HG02852 (cell line): Measurements from ENCODE around the gene EP400.

ENCODE experiments used
- ATAC-seq: cut with Tn5 transposase; IDR thresholded peaks from one replicate; pipeline ENCODE4 v1.9.1; 2021; ENCODE audit warnings: mild to moderate bottlenecking, moderate library complexity; ENCODE audit not compliant: unreplicated experiment

Gene EP400

DNA sequence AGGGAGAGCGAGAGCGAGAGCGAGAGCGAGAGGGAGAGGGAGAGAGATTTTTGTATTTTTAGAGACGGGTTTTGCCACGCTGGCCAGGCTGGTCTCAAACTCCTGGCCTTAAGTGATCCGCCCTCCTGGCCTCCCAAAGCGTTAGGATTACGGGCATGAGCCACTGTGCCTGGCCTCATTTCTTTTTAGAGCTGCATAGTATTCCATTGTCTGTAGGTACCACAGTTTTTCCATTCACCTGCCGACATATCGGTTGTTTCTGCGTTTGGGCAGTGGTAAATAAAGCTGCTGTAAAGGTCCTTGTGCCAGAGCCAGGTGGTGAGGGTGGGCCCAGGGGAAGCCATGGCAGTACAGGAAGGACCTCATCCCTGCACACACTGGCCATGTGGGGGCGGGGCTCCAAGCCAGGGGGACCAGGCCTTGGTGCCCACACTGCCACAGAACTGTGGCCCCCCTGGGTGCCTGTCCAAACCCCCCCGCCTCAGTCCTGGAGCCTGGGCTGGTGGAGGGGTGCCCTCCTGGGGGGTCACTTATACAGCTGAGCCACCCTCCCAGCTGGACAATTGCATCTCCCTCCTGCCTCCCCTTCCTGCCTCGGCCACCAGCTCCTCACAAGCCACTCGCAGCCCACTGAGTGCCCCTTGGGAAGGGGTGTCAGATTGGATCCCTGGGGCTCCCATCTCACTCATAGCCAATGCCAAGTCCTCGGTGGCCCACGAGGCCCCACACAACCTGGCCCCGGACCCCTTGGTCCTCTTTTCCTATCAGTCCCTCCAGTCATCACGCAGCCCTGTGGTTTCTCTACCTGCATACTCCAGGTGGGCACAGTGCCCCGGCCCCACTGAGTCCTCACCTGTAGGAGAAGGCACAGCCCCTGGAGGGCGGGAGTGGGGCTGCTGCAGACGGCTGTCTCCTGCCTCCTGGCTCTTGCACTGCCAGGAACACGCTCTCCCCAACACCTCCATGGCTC, 22.3 kb upstream of the EP400 start:
- ATAC-seq = no peak

- peak; percentile 5 for ATAC-seq
Observed at GRCh38 chr12:131928080-131928710, 21.5 kb upstream of the EP400 start.

DNA sequence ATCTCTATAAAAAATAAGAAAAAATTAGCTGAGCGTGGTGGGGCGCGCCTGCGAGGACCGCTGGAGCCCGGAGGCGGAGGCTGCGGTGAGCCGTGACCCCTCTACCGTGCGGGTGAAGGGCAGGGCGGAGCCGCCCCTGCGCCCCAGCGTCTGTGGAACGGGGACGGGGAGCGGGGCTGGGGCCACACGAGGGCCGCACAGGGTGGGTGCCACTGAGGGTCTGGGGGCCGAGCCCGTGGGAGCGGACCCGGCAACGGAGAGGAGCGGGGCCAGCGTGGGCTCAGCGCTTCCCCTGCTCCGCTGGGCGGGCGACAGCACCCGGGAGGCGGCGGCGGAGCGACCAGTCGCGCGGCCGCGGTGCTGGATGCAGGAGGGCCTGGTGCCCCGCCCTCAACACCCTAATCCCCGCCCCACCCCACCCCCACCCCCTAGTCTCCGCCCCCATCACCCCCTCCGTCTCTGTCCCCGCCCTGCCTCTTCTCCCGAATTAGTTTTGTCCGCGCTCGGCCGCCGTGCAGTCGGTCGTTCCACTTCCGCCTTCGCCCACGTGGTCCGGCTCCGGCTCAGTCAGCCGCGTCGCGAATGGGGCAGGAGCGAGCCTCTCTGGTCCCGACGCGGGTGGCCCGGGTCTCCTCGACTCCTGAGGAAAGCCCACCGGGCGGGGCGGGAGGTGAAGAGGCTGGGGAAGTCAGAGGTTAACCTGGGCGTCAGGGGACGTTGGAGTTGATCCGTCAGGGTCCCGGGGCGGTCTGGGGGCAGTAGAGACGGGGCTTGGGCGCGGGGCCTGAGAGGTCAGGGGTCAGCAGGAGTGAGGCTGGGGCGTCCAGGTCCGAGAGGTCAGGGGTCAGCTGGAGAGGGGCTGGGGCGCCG, 20.8 kb upstream of the EP400 start, which contains the start of gene PUS1:
TSS of gene PUS1 (plus strand) at position 566 of the 870 bp plus-strand sequence. CDS start 447 bp downstream, outside the sequence.
- ATAC-seq = peak; percentile 62

DNA sequence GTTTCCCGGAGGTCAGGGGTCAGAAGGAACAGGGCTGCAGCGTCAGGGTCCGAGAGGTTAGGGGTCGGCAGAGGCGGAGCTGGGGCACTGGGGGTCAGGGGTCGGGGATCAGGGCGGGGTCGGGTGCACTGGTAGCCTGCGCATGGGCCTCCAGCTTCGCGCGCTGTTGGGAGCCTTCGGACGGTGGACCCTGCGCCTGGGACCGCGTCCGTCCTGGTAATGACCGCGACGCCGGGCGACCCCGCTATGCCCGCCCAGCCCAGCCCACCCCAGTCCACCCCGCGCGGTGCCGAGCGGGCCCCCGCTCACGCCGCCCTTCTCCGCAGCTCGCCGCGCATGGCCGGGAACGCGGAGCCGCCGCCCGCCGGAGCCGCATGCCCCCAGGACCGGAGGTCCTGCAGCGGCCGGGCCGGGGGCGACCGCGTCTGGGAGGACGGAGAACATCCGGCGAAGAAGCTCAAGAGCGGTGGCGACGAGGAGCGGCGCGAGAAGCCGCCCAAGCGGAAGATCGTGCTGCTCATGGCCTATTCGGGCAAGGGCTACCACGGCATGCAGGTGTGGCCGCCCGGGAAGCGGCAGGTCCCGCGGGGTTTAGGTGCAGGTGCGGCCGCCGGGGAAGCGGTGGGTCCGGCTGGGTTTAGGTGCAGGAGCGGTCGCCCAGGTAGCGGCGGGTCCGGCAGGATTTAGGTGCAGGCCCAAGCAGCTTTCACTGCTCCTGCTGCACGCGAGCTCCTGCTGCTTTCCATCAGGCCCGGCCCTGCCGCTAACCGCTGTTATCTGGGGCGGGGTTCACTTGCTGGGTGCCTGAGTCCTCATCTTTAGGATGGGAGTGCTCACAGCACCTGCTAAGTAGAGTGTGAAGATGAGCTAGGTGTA, 19.9 kb upstream of the EP400 start:
- no peak for ATAC-seq

GRCh38 chr12:131930510-131930909, 19.2 kb upstream of the EP400 start:
- no peak for ATAC-seq

DNA sequence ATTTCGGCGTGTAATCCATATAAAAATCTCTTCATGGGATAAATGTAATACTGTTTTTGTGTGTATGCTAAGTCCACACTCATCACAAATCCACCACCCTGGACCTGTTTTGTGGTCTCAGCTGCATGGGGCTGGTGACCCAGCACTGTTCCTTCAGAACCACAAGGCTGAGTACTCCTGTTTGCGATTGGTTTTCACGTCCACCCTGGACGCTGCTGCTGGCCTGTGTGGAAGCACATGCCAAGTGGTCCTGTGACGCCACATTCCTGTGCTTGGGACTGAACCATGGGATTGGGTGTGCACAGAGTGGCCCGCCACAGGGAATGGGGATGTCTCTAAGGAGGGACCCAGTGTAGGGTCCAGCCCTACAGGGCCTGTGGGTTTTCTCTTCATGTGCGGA, 16.4 kb upstream of the EP400 start:
- no peak for ATAC-seq

DNA sequence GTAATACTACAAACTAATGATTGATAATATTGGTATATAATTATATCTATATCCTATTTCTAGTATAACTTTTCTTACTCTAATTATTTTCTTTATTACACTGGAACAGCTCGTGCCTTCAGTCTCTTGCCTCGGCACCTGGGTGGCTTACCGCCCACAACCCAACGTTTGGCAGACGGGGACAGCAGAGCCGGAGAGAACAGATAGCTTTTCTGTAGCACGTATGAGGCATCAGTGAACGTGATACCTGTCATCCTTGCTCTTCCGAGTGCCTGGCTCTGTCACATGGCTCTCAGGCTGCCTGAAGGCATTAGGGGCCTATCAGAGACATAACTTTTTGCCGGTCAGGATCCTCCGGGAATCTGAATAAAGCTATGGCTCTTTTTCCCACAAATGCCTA, 15.2 kb upstream of the EP400 start:
- ATAC-seq = no peak

- ATAC-seq = no peak
Observed at GRCh38 chr12:131938082-131938481, 11.7 kb upstream of the EP400 start.

DNA sequence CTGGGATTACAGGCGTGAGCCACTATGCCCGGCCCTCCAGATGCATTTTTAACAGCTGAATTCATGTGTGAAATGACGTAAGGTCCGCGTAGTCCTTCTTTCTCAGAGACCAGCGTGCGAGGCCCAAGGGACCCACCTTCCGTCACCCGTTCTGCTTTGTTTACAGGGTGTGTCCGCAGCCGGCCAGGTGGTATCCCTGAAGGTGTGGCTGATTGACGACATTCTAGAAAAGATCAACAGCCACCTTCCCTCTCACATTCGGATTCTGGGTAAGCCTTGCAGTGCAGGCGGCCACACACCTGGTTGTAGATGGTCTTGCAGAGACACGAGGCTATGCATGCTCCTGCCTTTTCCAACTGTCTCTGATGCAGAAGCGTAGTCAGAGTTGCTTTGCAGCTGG, 10.7 kb upstream of the EP400 start:
- ATAC-seq = no peak

DNA sequence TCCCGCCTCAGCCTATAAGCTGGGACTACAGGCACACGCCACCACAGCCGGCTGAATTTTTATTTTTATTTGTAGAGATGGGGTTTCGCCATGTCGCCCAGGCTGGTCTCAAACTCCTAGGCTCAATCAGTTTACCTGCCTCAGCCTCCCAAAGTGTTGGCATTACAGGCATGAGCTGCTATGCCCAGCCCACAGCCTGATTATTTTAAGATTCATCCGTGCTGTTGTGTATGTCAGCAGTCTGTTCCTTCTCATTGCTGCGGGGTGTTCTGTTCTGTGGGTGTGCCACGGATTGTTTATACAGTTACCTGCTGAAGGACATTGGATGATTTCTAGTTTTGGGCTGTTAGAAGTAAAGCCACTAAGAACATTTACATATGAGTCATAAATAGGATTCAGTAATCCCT, 9.6 kb upstream of the EP400 start:
- no peak for ATAC-seq

DNA sequence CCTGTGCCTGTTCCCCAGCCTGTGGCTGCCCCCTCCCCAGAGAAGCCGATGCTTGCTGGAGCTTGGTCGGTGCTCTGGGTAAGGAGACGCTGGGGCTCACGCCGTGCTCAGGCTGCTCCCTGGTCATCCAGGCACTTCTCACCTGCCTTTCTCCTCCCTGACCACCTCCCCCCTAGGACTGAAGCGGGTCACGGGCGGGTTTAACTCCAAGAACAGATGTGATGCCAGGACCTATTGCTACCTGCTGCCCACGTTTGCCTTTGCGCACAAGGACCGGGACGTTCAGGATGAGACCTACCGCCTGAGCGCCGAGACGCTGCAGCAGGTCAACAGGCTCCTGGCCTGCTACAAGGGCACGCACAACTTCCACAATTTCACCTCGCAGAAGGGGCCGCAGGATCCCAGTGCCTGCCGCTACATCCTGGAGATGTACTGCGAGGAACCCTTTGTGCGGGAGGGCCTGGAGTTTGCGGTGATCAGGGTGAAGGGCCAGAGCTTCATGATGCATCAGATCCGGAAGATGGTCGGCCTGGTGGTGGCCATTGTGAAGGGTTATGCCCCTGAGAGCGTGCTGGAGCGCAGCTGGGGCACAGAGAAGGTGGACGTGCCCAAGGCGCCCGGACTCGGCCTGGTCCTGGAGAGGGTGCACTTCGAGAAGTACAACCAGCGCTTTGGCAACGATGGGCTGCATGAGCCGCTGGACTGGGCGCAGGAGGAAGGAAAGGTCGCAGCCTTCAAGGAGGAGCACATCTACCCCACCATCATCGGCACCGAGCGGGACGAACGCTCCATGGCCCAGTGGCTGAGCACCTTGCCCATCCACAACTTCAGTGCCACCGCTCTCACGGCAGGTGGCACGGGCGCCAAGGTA, 8.4 kb upstream of the EP400 start:
- ATAC-seq = no peak

- no peak for ATAC-seq
Observed at GRCh38 chr12:131941987-131942341, 7.8 kb upstream of the EP400 start.

DNA sequence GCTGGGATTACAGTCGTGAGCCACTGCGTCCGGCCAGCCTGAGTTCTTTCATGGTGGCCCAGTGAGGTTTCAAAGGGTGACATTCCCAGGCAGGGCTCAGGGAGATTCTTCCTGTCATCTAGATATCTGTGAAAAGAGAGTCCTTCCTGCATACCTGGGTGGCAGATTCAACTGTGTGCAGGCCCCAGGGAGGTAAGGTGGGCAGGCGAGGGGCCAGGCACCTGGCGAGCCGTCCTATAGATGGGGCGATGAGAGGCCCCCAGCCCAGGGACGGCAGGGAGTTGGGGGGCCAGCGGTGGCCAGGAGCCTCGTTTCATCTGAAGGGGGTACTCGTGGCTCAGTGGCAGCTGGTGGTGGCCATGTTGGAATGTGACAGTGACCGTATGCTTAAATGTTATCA, 7.1 kb upstream of the EP400 start:
- no peak for ATAC-seq

DNA sequence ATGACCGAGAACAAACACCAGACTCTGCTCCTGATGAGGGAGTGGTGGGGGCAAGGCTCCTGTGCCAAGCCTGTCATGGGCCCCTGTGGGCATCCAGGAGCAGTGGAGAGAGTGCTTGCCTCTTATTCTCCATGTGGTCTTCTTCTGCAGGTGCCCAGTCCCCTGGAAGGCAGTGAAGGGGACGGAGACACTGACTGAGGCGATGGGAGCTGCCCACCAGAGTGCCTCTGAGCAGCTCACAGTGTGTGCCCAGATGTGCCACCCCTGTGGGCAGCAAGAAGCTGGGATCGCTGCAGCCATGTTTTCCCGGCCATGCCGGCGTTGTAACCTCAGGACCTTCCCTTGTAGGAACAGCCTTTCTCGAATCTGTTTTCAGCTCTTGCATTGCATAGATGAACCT, 6.4 kb upstream of the EP400 start:
- no peak for ATAC-seq

DNA sequence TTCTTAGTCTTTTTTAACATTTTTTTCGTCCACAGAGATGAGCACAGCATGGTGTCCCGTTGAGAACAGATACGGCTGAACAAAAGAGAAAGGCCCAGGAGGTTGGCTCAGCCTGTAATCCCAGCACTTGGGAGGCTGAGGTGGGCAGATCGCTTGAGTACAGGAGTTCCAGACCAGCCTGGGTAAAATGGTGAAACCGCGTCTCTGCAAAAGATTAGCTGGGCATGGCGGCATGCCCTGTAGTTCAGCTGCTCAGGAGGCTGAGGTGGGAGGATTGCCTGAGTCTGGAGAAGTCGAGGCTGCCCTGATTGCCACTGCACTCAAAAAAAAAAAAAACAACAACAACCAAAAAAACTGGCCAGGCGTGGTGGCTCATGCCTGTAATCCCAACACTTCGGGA, 5.9 kb upstream of the EP400 start:
- ATAC-seq = no peak

GRCh38 chr12:131944601-131945251, 5.0 kb upstream of the EP400 start:
- ATAC-seq = no peak

DNA sequence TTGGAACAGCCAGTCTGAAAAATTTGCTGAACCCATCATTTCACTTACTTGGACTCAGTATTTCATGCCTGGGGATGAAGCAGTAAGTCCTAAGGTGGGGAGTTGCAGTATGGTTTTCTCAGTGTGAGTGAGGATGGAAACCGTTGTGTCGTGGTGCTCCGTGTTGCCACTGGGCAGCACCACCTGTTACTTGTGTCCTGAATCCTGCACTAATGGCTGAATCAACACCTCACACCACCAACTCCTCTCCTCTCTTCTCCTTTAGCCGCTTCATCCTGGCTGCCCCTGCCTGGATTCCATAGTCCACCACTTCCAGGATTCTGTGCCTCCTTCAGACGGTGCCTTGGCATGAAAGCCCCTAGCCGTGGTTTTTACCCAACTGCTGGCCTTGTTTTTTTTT, 3.0 kb upstream of the EP400 start:
- ATAC-seq = no peak

- no peak for ATAC-seq
Observed at GRCh38 chr12:131947482-131948027, 2.2 kb upstream of the EP400 start.
